Panc1 (cell line): ENCODE data around the gene PPP2R5D. TPM values are rescaled to one million over a fixed set of nuclear protein-coding genes. Genes with fewer than 3 reads are reported as not detected.

Experiments used
- ATAC-seq: fragments of 200-7000 bp; cut with Tn5 transposase; 2 replicates; pipeline ENCODE4 v1.9.1; 2020; ENCODE audit warnings: mild to moderate bottlenecking, moderate library complexity
- BruUV-seq: library from RNA; stranded (reverse); fragments of 400-500 nt; replicated peaks from 2 replicates; lab custom pipeline; 2021; lab: Mats Ljungman, UMichigan
- CTCF ChIA-PET: fragments of 300-600 bp; sonication (Branson Sonifier 250); formaldehyde crosslinking; loops from one replicate; lab custom pipeline; 2022; ENCODE audit warnings: antibody characterized with exemption; lab: Charles Lee
- POLR2A ChIA-PET: fragments of 300-600 bp; sonication (Branson Sonifier 250); formaldehyde crosslinking; loops from one replicate; lab custom pipeline; 2022; ENCODE audit warnings: antibody characterized with exemption; lab: Charles Lee
- DNase-seq: peaks from one replicate; pipeline ENCODE4 v3.0.0-alpha.2; 2010; ENCODE audit warnings: low read depth, low spot score
- H3K27ac ChIP-seq: 2 replicates; pipeline ENCODE4 v1.5.1; 2011; ENCODE audit warnings: mild to moderate bottlenecking, low read length, inconsistent platforms
- H3K27me3 ChIP-seq: fragments of 200-500 bp; sonication (Bioruptor generic); 2 replicates; pipeline ENCODE4 v1.6.0; 2014; ENCODE audit warnings: low read length, inconsistent platforms; ENCODE audit not compliant: control insufficient read depth, insufficient read depth
- H3K36me3 ChIP-seq: fragments of 200-500 bp; sonication (Bioruptor generic); 2 replicates; pipeline ENCODE4 v1.5.1; 2014; ENCODE audit warnings: inconsistent platforms, mild to moderate bottlenecking, low read length, moderate library complexity; ENCODE audit not compliant: control insufficient read depth, insufficient read depth
- H3K4me1 ChIP-seq: 2 replicates; pipeline ENCODE4 v1.5.1; 2011; ENCODE audit warnings: inconsistent platforms, mild to moderate bottlenecking, low read length, moderate library complexity; ENCODE audit not compliant: control insufficient read depth, insufficient read depth
- H3K4me3 ChIP-seq, 2 experiments: 2 replicates each; pipeline ENCODE4 v1.5.1; 2011 to 2012; ENCODE audit warnings: low read depth in 2 of 2, low read length in 2 of 2, mild to moderate bottlenecking in 2 of 2, inconsistent platforms in 1 of 2, moderate library complexity in 1 of 2
- H3K9me3 ChIP-seq: fragments of 200-500 bp; sonication (Bioruptor generic); 2 replicates; pipeline ENCODE4 v1.5.1; 2014; ENCODE audit warnings: low read depth, mild to moderate bottlenecking, inconsistent platforms, low read length, moderate library complexity; ENCODE audit not compliant: control insufficient read depth, insufficient read depth
- CTCF ChIP-seq: fragments of 450-650 bp; IDR thresholded peaks from 2 replicates; pipeline ENCODE4 v1.5.1; 2017; ENCODE audit warnings: mild to moderate bottlenecking
- POLR2AphosphoS5 ChIP-seq: IDR thresholded peaks from 2 replicates; pipeline ENCODE4 v1.6.1; 2012; ENCODE audit warnings: mild to moderate bottlenecking, low read depth, low read length, moderate library complexity
- SIN3A ChIP-seq: IDR thresholded peaks from 2 replicates; pipeline ENCODE4 v1.6.1; 2012; ENCODE audit warnings: low read depth, mild to moderate bottlenecking, low read length, moderate library complexity, borderline replicate concordance; ENCODE audit not compliant: insufficient read depth
- TCF7L2 ChIP-seq: IDR thresholded peaks from 2 replicates; pipeline ENCODE4 v1.6.1; 2011; ENCODE audit warnings: mild to moderate bottlenecking, low read depth, low read length, inconsistent platforms
- in situ Hi-C: cut with HindIII; loops from 2 replicates; pipeline ENCODE4 v1.10.0; 2016; ENCODE audit warnings: low sequenced_read_pairs, low pct_unique_long_range_greater_than_20kb
- intact Hi-C: fragments of 100-400 bp; cut with micrococcal nuclease; formaldehyde crosslinking; loops from one replicate; pipeline ENCODE4 v1.10.0; 2022; ENCODE audit not compliant: unreplicated experiment
- total RNA-seq: library from RNA; stranded (reverse); gene quantifications from one replicate; pipeline ENCODE4 v1.2.1, GENCODE V29; 2021; ENCODE audit not compliant: unreplicated experiment
- TF ChIP-seq, protein P1 (sequence below), 2 experiments: IDR thresholded peaks; 2 replicates each; pipeline ENCODE4 v1.6.1; 2011 to 2012; ENCODE audit warnings: low read depth in 2 of 2, control low read depth in 1 of 2, low read length in 1 of 2, mild to moderate bottlenecking in 1 of 2, moderate library complexity in 1 of 2; ENCODE audit not compliant: insufficient read depth in 1 of 2

The PPP2R5D gene
- total RNA-seq, 1 experiment from 2014 or later = 63.6 TPM

DNA sequence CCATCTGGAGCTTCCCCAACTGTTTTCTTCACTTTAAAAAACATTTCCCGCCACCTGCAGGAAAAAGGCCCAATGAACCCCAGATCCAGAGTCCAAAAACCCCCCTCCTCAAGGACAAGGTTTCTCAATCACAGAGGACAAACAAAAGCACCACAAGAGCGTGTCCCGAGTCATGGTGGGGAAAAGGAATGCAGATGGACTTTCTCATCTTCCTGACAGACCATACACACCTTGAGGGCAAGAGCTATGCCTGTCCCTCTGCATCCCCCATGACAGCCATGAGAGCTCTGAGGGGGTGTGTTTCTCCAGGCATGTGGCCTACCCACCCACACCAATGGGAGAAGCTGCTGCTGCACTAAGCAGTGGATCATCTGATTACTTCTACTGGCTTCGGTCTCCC lies 14.4 kb upstream of the PPP2R5D start:
- in situ Hi-C loops = no loop called here
- TF ChIP-seq CTCF (no peak), SIN3A (no peak), TCF7L2 (no peak), POLR2AphosphoS5 (no peak)
- TF ChIP-seq, protein P1, sequence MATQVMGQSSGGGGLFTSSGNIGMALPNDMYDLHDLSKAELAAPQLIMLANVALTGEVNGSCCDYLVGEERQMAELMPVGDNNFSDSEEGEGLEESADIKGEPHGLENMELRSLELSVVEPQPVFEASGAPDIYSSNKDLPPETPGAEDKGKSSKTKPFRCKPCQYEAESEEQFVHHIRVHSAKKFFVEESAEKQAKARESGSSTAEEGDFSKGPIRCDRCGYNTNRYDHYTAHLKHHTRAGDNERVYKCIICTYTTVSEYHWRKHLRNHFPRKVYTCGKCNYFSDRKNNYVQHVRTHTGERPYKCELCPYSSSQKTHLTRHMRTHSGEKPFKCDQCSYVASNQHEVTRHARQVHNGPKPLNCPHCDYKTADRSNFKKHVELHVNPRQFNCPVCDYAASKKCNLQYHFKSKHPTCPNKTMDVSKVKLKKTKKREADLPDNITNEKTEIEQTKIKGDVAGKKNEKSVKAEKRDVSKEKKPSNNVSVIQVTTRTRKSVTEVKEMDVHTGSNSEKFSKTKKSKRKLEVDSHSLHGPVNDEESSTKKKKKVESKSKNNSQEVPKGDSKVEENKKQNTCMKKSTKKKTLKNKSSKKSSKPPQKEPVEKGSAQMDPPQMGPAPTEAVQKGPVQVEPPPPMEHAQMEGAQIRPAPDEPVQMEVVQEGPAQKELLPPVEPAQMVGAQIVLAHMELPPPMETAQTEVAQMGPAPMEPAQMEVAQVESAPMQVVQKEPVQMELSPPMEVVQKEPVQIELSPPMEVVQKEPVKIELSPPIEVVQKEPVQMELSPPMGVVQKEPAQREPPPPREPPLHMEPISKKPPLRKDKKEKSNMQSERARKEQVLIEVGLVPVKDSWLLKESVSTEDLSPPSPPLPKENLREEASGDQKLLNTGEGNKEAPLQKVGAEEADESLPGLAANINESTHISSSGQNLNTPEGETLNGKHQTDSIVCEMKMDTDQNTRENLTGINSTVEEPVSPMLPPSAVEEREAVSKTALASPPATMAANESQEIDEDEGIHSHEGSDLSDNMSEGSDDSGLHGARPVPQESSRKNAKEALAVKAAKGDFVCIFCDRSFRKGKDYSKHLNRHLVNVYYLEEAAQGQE (IDR thresholded peaks at IDR 0.05; ENCODE audit: insufficient read depth in 1 of 2, low read depth in 2 of 2, low read length in 1 of 2) = no peak
- no peaks in the 10 kb centered on the region for H3K9me3 ChIP-seq
- CTCF ChIA-PET = no interaction called here
- H3K4me1 ChIP-seq = peaks cover 6% of the 10 kb centered on the region
- no peak overlapping the region for H3K4me3 ChIP-seq
- DNase-seq (no peak), ATAC-seq (no peak)
- no TSS peak for BruUV-seq
- H3K27ac ChIP-seq = no peak overlapping the region
- no peaks in the 10 kb centered on the region for H3K27me3 ChIP-seq
- peaks cover 3% of the 10 kb centered on the region; the same call in 1 of the 2 replicates for H3K36me3 ChIP-seq
- intact Hi-C loops = loop anchor here (10.0 kb wide), 1 partner anchor 65 kb away; no protein-coding TSS in a partner anchor
- POLR2A ChIA-PET = no interaction called here

GRCh38 chr6:42970871-42971612 lies 13.3 kb upstream of the PPP2R5D start:
- ChIA-PET CTCF (interaction anchor here (0.8 kb wide), 1 partner anchor 52 kb away, joined by 5 read pairs; no protein-coding TSS in a partner anchor), POLR2A (interaction anchor here (0.8 kb wide), 1 partner anchor 9 kb away, joined by 4 read pairs; no protein-coding TSS in a partner anchor)
- H3K27me3 ChIP-seq = no peaks in the 10 kb centered on the region
- H3K36me3 ChIP-seq = no peaks in the 10 kb centered on the region
- H3K9me3 ChIP-seq = no peaks in the 10 kb centered on the region
- no peak overlapping the region for H3K4me3 ChIP-seq
- 0 out of 2 replicates have a peak overlapping the region, but pooled peaks have one; percentile 7 for H3K27ac ChIP-seq
- BruUV-seq = no TSS peak
- in situ Hi-C loops (no loop called here), intact Hi-C loops (no loop called here)
- H3K4me1 ChIP-seq = peaks cover 6% of the 10 kb centered on the region
- no peak for DNase-seq
- peak; percentile 45 for ATAC-seq
- TF ChIP-seq, protein P1 (IDR thresholded peaks at IDR 0.05; ENCODE audit: insufficient read depth in 1 of 2, low read depth in 2 of 2, low read length in 1 of 2) = no peak
- no peak for TF ChIP-seq TCF7L2
- TF ChIP-seq POLR2AphosphoS5 = no peak
- no peak for TF ChIP-seq SIN3A
- TF ChIP-seq CTCF = no peak
